ENCODE data around the gene FAM221B. TPM values are rescaled to one million over a fixed set of nuclear protein-coding genes. Genes with fewer than 3 reads are reported as not detected.

Gene FAM221B, protein sequence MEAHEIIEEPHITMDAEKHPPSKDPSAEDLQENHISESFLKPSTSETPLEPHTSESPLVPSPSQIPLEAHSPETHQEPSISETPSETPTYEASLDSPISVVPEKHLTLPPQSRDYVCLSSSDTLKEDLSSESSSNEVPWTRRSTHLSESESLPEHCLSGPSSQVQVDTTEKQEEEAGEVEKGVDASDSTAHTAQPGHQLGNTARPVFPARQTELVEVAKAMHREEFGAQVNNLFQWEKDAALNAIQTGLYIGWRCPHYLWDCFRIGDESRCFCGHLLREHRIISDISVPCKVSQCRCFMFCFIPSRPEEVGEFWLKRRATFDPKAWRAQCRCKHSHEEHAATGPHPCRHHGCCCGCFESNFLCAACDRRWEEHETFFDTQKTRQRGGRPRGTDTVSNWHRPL
- total RNA-seq (2014; rRNA removed; shearing (Covaris generic)) = not detected in 2 replicates

GRCh38 chr9:35828716-35829083 lies at the start of gene FAM221B:
Gene FAM221B (minus strand): TSS chr9:35828732. CDS start chr9:35826161, 2,571 bp downstream.
- no peak for DNase-seq (ENCODE audit: low spot score)

- no peak for DNase-seq (ENCODE audit: low spot score)
These were observed 44.0 kb upstream of the FAM221B start for GRCh38 chr9:35872505-35872904.

- DNase-seq (ENCODE audit: low spot score) = peak; percentile 81
These were observed 43.0 kb upstream of the FAM221B start for GRCh38 chr9:35871545-35871944.

GRCh38 chr9:35870351-35870923 lies 41.9 kb upstream of the FAM221B start, which contains the start of gene OR13J1:
Gene OR13J1 (minus strand): TSS chr9:35870401. CDS start chr9:35870401, 0 bp downstream.
- no peak for DNase-seq (ENCODE audit: low spot score)

DNA sequence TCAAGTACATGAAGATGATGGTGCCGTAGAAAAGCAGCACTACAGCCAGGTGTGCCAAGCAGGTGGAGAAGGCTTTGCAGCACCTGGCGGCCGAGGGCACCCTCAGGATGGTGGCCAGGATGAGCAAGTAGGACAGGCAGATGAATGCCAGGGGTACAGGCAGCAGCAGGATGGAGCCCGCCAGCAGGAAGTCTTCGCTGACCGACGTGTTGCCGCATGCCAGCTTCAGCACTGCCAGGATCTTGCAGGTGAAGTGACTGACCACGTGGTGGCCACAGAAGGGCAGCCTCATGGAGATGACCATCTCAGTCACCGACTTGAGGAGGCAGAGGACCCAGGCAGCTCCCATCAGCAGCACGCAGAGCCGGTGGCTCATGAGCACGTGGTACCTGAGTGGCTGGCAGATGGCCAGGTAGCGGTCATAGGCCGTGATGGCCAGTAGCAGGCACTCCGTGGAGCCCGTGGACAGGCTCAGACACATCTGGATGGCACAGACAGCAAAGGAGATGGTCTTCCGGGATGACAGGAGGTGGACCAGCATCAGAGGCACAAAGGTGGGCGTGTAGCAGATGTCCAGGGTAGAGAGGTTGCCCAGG lies 41.2 kb upstream of the FAM221B start:
- no peak for DNase-seq (ENCODE audit: low spot score)

DNA sequence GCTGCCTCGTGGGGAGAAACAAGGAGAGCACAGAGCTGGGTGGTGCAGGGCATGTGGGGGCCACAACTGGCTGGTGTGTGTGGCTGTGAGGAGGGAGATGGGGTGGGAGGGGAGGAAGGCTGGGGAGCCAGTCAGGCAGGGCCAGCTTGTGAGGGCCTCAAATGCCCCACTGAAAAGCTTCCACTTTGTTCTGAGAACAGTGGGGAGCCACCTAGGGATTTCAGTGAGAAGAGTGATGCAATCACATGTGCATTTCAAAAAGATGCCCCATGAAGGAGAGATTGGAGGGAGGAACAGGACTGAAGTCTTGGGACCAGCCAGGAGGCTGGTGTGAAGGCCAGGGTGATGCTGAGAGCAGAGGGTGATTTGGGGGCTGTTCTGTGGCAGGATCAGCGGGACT lies 40.4 kb upstream of the FAM221B start:
- no peak for DNase-seq (ENCODE audit: low spot score)

GRCh38 chr9:35867538-35867937 lies 39.0 kb upstream of the FAM221B start:
- DNase-seq (ENCODE audit: low spot score) = no peak

GRCh38 chr9:35864695-35865255 lies 36.2 kb upstream of the FAM221B start:
- DNase-seq (ENCODE audit: low spot score) = no peak

- DNase-seq (ENCODE audit: low spot score) = no peak
These were observed 35.1 kb upstream of the FAM221B start for GRCh38 chr9:35863583-35863982.

DNA sequence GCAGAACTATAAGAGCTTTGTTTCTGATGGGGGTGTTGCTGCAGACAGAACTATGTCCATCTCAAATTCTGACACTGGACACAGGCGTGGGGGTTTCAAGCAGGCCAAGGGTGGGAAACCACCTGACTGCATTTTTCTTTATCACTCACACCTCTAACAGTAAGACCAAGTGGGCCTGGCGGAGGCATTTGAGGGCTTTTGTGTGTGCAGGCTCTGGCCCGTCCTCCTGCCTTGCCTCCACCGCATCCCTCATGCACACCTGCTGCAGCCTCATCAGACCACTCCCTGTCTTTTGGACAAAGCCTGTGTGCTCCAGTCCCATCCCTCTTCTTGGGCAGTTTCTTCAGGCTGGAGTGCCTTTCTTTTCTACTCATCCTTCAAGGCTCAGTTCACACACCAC lies 33.8 kb upstream of the FAM221B start:
- no peak for DNase-seq (ENCODE audit: low spot score)

DNA sequence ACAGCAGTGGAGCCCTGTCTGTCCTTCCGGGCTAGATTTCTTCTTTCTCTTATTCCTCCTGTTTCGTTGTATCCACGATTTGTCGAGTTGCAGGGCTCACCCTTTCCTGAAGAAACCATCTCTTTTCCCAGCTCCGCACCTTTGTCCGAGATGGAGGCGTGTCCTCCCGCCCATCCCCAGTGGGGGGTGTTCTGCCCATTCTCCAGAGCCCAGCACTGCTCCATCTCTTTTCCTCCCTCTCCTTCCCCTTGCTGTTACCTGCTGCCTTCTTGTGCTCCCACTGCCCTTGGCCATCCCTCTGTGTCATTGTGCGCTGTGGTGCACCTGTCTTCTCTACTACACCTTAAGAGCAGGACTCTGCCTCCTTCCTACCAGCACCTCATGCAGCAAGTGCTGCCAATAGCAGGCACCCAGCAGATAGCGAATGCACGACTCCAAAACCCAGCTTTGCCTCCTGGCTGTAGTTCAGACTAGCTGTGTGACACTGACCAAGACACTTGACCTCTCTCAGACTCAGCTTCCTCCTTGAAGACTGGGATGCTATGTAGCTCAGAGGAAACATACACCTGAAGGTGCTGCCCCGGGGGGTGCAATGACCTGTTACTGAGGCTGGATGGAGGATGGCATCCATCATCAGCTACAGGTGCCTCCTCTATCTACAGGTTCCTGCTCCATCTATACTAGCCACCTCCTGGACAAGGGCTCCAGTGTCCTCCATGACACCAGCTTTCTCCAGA lies 32.8 kb upstream of the FAM221B start:
- DNase-seq (ENCODE audit: low spot score) = no peak

DNA sequence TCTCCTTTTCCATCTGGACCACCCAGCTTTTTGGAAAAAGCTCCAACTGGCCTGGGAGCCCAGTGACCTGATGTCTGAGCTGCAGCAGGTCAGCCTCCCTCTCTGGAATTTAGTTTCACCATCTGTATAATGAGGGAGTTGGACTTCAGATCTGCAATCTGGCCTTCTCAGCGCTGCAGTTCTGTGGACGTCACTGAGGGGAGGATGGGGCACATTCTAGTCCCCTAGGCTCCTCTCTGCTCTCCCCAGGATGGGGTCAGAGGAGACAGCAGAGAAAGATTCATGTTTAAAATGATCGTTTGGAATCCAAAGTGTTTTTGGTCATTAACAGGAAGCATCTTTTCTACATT lies 31.4 kb upstream of the FAM221B start:
- DNase-seq (ENCODE audit: low spot score) = no peak

- DNase-seq (ENCODE audit: low spot score) = peak; percentile 58
These were observed 30.9 kb upstream of the FAM221B start for GRCh38 chr9:35859310-35859989.

GRCh38 chr9:35858458-35858857 lies 29.9 kb upstream of the FAM221B start:
- DNase-seq (ENCODE audit: low spot score) = no peak

GRCh38 chr9:35856882-35857281 lies 28.4 kb upstream of the FAM221B start:
- DNase-seq (ENCODE audit: low spot score) = no peak

GRCh38 chr9:35856206-35856605 lies 27.7 kb upstream of the FAM221B start:
- no peak for DNase-seq (ENCODE audit: low spot score)

DNA sequence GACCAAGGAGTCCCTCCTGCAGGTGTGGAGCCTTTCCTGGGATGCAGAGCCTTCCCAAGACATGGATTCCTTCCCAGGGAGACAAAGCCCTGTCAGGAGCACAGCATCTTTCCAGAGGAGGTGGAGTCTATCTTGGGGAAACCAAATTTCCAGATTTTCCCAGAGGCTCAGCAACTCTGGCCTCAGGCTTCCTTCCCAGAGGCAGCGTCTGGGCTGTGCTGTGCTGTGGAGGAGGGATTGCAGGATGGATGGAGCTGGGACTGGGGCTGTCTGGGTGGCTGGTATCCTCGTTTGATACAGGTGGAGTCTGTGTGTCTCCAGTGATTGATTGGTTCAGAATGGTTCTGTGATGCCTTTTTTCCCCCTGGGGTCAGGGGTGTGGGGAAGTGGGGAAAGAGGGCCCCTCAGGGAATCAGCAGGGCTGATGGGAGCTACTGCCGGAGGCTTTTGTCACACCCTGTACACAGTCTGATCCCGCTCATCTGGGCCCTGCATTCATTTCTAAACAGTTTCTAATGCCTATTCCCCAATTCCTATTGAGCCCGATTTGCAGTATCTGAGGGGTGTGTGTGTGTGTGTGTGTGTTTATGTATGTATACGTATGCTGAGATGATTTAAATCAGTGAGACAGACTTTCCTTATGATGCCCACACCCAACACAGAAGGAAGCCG lies 25.7 kb upstream of the FAM221B start:
- no peak for DNase-seq (ENCODE audit: low spot score)

GRCh38 chr9:35852876-35853865 lies 24.6 kb upstream of the FAM221B start:
- DNase-seq (ENCODE audit: low spot score) = no peak

DNA sequence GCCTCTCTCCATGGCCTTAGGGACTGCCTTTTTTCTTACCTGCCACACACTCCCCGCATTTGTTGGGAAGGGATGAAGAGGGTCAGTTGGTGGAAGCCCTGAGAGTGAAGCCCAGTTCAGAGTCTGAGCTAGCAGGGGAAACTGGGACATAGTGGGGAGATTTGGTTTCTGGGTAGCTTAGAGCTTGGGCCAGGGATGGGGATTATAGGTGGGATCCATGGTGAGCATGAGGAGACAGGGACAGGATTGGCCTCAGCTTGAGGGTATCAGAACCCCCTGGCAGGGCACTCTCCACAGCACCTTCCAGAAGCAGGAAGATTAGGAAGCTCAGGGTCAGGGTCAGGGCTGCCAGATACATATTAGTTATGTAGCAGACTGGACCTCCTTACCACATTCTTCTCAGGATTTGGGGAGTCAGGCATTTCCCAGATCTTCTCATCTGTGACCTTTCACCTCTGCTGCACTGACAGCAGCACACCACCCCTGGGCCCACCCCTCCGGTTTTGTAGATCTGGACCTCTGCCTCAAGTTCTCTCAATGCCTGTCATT lies 23.8 kb upstream of the FAM221B start:
- no peak for DNase-seq (ENCODE audit: low spot score)

Data from A172 (cell line).